IPS DF 4.7 (cell line): ENCODE measurements around the gene BNIP3.

Experiments used
- DNase-seq: peaks from one replicate; pipeline ENCODE4 v3.0.0-alpha.2; 2013; ENCODE audit warnings: low spot score; ENCODE audit errors: extremely low read depth

BNIP3 gene

DNA sequence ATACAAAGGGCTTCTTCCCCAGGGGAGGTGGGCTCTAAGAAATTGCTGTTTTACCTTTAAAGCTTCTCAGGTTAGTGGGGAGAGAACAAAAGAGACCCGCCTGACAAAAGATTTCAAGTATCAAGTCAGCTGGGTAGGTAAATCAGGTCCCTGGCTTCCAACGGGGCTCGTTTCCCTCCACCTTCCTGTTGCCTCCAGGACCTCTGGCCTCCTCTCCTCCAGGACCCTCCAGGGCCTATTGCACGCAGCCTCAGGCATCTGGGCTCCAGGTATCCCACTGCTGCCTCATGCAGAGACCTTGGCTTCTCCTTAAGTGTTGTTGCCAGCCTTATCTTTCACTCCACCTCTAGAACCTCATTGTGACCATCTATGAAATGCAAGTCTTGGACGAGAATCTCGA lies 2.9 kb downstream of the BNIP3 start:
- DNase-seq = no peak

DNA sequence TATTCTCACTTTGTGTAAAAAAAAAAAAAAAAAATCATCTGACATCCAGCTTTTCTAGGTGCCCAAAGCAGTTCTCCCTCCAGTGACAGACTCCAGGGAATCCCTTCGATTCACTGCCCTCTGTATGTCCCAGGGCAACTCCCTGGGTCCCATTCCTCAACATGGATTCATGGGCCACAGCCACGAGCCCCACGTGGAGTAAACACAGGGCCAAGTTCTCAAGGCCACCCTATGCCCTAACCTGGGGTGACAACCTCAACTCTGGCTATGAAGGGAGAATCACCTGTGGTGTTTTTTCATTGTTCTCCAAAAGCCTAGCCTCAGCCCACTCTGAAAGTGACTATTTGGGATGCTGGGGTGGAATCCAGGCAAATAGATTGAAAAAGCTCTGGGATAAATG lies 3.4 kb downstream of the BNIP3 start:
- DNase-seq = no peak

DNA sequence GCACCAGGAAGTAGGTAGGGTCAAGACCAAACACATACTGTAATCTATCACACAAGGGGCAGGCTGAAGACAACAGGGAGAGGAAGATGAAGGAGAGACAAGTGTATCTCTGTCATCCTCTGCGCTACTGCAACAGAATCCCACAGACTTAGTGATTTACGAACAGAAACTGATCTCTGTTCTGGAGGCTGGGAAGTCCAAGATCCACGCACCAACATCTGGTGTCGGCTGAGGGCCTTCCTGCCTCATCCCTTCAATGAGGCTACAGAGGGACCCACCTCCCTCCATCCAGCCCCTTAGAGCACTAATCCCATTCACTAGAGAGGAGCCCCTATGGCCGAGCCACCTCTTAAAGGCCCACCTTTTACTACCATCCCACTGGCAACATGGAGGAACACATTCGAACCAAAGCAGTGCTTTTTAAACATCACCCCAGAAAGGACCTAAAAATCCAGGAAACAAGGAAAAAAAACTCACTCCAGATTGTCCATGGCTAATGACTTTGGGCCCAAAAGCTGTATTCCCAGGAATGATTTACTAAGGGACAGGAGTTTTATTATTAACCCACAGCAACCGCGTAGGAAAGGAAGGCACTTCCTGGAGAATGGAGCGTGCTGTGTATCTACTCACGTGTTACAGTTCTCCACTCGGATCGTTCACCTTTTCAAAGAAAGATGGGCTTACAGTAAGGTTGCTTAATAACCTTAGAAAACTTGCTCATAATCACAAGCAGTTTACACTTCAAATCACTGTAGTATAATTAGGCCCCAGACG lies 4.2 kb downstream of the BNIP3 start:
- no peak for DNase-seq

DNA sequence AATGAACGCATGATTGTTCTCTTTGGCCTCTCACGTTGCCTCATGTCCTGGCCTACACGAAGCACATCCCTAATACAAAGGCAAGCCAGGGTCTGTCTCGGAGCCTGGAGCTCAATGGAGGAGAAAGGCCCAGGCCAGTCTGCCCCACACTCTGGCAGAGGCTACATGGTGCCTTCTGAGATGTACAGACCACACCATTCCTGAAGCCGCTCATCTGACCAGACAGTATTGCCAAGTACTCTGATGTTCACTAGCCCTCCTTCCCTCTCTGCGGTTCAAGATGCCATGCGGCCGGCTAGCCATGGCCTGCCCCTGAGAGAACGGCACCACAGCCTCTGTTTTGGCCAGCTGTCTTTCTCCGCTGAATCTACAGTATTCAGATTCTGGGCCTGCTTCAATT lies 5.9 kb downstream of the BNIP3 start:
- DNase-seq = no peak

DNA sequence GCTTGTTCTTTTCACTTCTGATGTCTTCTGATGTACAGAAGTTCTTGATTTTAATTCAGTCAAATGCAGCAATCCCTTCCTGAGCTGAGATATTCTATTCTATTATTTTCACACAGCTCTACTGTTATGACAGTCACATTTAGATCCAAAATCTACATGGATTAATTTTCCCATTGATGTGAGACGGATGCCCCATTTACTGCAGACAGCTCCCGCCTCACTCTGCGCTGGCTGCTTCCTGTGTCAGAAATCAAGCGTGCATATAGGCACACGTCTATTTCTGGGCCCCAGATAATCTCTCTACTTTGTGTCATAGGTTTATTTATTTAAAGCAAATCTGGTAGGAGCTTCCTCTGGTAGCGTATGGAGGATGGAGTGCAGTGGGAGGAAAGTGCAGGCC lies 6.7 kb downstream of the BNIP3 start:
- DNase-seq = no peak

DNA sequence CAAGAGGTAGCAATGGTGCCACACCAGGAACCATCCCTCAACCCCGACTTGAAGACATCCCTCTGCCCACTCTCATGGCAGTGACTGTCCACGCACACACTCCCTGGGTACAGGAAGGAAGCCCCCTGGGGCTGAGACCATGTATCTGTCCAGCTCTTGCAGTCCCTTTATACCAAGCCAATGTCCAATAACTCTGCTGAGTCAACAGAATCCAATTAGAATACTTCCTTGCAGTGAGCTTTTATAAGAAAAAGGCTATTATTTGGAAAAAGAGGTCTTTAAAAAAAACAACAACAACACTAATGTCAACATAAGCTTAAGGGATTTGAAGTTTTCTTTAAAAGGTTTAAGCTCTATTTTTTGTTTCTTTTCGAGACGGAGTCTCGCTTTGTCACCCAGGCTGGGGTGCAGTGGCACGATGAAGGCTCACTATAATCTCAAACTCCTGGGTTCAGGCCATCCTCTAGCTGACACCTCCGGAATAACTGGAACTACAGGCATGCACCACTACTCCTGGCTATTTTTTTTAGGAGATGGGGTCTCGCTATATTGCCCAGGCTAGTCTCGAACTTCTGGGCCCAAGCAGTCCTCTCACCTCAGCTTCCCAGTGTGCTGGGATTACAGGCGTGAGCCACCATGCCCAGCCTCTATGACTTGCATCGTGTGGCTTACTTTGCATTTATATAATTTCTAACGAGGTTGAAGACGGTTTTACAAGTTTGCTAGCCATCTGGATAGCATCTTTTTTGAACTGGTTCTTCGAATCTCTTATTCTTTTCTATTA lies 7.5 kb downstream of the BNIP3 start:
- DNase-seq = no peak

DNA sequence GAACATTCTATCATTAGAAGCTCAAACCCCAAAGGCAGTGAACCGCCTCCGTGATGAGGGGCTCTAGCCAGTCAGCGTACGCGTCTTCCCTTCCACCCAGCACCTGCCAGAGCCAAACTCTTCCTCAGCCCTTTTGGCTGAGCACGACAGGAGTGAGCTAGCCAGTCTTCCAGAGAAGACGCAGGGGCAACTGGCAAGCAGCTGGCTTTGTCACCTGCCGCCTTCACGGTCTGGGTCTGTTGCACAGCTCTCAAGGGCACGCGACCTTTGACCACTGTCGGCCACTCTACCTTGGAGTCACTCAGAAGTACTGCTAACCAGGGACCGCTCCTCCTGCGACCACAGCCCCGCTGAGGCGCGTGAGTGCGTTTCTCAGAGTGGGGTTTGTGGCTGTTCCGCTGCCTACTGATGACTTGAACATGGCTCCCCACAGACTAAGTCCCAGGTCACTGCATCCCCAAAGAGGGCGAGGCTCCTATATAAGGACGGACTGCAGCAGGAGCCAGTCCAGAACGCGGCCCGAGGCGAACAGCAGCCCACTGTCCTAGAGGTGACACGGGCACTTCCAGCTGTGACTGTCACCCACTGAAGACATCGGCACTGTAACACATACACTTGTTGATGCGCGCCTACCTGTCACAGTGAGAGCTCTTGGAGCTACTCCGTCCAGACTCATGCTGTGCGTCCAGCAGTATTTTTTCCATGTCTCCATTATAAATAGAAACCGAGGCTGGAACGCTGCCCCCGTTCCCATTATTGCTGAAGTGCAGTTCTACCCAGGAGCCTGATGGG lies 8.4 kb downstream of the BNIP3 start:
- DNase-seq = no peak

DNA sequence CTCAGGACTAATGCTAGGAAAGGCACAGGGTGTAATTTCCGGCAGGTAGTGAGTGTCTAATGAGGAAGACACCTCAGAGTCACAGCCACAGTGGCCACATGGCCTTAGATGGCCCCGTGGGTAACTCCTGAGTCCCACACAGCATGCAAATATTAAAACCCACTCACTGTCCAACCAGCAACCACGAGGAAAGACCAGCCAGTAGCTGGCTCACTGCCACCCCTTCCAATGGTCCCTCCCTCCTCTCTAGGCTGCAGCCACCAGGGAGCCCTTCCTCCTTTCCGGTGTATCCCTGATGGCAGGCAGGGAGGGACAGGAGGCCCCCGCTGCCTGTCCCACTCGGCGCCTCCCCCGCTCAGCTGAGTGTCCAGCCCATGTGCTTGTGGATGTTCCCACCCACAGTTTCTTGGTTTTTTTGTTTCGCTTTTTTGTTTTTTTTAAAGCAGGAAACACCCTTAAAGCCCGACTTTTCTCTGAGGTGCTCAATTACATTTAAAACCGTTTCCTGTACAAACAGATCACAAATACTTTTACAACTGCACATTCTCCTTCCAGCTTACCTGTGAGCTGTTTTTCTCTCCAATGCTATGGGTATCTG lies 9.2 kb downstream of the BNIP3 start:
- no peak for DNase-seq

DNA sequence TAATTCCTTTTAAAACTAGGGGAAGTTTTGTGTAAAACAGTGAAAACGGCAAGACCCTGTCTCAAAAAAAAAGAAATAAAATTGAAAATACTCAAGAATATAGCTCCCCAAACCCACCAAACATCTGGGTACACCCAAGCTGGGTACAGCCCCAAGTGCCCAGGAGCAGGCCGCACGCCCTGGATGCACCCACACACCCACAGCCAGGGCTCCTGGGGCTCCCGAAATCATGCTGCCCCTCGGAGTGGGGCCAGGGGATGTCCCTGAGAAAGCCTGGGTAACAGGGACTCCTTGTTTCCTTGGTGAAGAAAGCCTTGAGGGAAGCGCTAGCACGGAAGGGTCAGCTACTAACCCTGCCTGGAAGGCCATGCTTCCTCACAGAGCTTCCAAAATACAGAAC lies 10.1 kb downstream of the BNIP3 start:
- DNase-seq = no peak

DNA sequence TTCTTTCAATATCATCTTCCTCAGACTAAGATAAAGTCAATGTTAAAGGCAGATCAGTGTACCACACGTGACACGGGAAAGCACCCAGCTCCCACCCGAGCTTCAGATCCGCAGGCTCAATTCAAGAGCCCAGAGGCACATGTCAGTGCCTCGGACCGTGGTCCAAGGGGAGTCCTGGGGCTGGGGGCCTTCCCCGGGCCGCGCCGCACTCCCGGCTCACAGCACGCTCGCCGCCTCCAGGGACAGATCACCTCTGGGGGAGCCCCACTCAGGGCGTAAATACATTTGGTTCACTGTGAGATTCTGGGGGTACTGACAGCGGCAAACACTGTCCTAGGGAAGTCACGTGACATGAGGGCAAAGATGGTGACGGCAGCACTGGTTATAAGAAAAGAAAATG lies 10.8 kb downstream of the BNIP3 start:
- no peak for DNase-seq

DNA sequence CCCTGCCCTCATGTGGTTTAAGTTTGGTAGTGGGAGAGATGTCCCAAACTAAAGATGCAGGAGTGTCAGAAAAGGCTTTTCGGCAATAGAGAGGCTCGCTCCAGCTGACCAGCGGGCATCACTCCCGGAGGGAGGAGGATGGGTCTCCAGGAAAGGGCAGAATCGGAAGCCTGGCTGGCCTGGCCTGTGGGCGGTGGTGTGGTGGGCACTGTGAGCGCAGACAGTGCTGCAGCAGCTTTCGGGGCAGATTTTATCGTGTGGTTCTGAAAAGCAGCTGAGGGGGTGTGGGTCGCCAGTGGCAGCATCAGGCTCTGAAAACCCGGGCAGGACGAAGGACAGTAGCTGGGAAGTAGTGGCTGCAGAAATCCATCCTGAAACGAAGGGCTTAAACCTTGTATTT lies 12.8 kb downstream of the BNIP3 start:
- DNase-seq = no peak

DNA sequence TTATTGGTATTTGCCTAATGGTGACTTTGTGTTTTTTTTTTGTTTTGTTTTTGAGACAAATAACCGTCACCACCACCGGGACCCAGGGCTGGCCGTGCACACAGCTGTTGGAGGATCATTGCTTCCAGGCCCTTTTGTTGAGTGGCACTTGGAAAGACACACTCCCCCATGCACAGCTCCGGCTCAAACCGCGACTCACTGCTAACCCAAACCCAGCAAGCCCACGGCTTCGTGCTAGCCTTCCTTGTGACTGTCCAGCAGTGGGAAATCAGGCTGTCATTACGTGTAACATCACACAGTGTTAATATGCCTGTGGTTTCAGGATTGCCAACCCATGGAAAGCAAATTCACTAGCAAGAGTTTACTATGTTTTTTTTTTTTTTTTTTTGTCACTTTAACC lies 17.4 kb downstream of the BNIP3 start:
- no peak for DNase-seq

DNA sequence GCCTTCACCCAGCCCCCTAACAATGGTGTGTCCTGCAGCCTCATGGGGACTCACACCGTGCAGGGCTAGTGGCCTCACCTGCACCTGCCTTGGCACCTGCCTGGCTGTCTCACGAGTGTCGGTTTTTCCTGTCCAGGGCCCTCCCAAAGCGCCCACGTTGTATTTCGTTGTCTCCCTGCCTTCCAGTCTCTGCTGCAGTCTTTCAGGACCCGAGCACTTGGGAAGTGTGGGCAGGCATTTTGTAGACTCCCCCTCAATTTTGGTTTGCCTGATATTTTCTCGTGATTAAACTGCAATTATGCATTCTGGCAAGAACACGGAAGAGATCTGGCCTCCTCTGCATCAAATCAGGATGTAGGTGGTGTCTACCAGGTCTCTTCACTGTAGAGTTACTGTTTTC lies 17.9 kb downstream of the BNIP3 start:
- DNase-seq = no peak

DNA sequence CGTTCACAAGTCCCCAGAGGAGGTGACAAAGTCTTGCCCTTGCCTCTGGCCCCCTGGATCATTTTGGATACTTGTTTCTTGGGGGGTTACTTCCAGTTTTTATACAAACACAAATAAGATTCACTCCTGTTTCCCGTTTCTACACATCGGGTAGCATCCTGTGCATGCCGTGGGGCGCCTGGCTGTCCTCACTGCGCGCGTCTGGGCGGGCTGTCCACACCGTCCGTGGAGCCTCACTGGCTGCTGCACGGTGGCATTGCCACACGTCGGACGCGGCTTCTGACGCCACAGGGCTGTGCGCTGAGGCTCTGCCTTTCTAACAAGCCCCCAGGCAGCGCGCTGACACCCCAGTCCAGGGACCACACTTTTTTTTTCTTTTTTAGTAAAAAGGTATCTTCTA lies 18.4 kb downstream of the BNIP3 start:
- no peak for DNase-seq

DNA sequence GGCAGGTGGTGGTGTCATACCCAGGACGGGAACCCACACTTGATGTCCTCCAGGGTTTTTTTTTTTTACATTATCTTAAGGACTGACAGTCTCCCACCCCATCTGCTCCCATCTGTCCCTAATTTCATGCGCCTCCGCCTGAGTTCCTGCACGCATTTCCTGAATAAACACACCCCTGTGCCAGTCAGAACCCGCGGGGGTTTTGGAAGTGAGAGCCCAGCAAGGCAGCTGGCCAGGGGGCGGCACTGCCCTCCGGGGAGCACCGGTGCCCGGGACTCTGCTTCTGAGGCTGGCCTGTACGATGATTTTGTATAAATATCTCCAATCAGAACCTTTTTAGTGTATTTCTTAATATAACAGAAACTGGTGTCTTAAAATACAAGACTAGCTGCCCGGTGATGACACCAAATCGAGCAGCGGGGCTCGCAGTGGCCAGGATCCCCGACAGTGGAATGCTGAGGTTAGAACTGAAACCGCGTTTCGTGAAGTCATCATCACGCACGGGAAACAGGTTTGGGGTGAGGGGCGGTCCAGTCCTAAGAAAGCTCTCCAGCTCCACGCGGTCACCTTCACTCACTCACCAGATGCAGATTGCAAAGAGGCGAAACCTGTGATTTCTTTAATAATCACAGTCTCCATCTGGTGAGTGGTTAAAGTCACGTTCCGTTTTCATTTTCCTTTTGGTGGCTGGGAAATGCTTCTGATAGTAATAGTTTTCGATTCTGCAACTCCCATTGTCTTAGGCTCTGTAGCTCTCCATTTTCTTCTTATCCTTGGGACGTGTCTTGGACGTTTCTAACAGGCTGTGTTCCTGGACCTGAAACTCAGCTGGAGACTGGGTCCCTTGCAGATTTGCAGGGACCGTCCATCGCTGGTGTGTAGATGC lies 19.7 kb downstream of the BNIP3 start:
- DNase-seq = no peak

DNA sequence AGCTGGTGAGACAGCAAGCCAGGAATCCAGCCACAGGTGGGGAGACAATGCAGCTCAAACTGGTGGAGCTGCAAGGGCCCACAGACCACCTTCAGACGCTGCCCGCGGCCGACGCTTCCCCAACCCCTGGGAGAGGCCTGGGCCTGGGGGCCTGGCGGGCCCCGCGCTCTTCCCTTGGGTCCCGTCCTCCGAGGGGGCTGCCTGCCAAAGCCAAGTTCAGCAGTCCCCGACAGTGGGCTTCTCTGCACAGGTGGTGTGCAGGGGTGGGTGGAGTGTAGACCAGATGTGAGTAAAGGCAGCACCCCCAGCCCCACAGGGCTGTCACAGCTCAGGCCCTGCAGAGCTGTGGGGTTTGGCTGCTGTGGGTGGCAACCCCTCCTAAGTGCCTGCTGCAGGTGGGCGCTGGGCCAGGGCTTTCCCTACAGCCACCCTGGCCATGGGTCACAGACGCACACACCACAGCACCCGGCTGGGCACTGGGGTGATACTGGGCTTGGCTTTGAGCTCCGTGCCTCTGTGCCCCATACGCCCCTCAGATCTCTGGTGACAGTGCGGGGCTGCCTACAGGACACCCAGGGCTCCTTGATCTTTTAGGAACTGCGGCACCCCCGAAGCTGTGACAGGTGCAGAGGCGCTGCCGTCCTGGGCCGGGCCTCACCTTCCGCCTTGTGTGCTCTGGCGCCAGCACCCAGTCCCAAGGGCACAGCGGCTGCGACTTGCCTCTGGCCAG lies 20.5 kb downstream of the BNIP3 start:
- no peak for DNase-seq

DNA sequence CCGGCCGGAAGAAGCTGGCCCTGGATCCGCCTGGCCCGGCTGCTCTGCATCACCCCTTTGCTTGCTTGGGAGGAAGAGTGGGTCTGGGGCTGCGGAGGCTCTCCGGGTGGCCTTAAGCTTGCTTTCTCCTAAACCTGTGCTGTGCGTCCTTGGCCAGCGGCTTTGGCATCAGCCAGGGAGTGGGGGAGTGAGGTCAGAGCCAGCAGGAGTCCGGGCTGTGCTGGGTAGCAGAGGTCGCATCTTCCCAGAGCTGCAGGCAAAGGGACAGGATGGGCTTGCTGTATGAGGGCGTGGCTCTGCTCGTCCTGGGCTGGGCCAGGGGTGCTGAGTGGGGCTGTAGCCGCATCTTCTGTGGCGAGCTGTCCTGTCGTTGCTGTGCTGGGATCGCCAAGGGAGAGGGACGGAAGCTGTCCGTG lies 21.1 kb downstream of the BNIP3 start:
- no peak for DNase-seq

DNA sequence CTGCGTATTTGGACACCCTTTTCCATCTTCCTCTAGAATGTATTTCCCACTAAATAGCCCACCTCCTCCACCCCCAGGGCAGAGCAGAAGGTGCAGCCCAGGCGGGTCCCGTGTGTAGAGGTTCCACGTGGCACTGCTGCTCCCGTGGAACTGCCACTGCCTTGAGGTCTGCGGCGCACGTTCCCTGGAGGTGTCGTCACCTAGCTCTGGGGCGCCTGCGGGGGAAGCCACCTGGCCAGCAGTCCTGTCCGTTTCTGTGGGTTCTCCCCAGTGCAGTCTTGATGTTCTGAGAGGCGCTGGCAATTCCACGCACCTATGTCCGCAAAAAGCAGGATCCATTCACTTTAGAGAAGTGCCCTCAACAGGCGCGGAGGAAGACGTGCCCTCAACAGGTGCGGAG lies 21.9 kb downstream of the BNIP3 start:
- no peak for DNase-seq

DNA sequence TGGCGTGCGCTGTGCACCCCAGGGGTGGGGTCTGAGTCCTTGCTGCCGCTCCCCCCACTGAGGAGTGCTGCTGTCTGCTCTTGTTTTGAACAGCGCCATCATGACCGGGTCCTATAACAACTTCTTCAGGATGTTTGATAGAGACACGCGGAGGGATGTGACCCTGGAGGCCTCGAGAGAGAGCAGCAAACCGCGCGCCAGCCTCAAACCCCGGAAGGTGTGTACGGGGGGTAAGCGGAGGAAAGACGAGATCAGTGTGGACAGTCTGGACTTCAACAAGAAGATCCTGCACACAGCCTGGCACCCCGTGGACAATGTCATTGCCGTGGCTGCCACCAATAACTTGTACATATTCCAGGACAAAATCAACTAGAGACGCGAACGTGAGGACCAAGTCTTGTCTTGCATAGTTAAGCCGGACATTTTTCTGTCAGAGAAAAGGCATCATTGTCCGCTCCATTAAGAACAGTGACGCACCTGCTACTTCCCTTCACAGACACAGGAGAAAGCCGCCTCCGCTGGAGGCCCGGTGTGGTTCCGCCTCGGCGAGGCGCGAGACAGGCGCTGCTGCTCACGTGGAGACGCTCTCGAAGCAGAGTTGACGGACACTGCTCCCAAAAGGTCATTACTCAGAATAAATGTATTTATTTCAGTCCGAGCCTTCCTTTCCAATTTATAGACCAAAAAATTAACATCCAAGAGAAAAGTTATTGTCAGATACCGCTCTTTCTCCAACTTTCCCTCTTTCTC lies 26.0 kb downstream of the BNIP3 start:
- no peak for DNase-seq
